Heart left ventricle (tissue), 13 donors: ENCODE data around the gene EHD1.

Experiments used
- CTCF ChIP-seq, 12 donors: fragments of 200-600 bp; sonication (generic) in 4 of 12; IDR thresholded peaks; one replicate each; pipeline versions ENCODE4 v1.5.0 to v1.8.0; 2018 to 2022; ENCODE audit warnings: antibody characterized with exemption in 12 of 12, mild to moderate bottlenecking in 5 of 12
- POLR2A ChIP-seq, 2 donors: fragments of 450-650 bp; IDR thresholded peaks; one replicate each; pipeline ENCODE4 v1.6.1; 2017; ENCODE audit warnings: antibody characterized with exemption in 2 of 2, mild to moderate bottlenecking in 2 of 2, moderate library complexity in 2 of 2
- donor health status: ischemic (EF 13 %, LVEDD 7.1; RV severe dilation, severe dysfunction).
- donor health status: DM: no; HTN: yes; CAD: no.
- donor health status: DM: no; HTN: no; CAD: no.
- donor health status: ischemic (EF 25% LVEDD 6.9; RV normal size, moderate dysfunction).
- donor health status: ischemic (EF 25% LVEDD 5.7; RV mildly dilated, moderate dysfunction).
- donor health status: ischemic (EF 35%, LVEDD 5.7; RV mildly dilated, moderate dysfunction).
- donor health status: nonischemic (EF 11% LVEDD 7.7; RV severe dilation, severe dysfunction).
- donor health status: DM: yes; HTN: yes; CAD: no.
- donor health status: PGD.
- donor health status: ischemic (EF 29% LVEDD 5.4; RV normal size, mild dysfunction).
- donor health status: nonischemic (EF 23%, LVEDD 6.1; RV moderate dilation, normal function).

GRCh38 chr11:64885367-64886286, 7.2 kb upstream of the EHD1 start:
- TF ChIP-seq CTCF (IDR thresholded peaks at IDR 0.05) (no peak), POLR2A (IDR thresholded peaks at IDR 0.05) (no peak)
